22Rv1 (cell line): ENCODE results near the gene CHRDL2.

ENCODE experiments used
- H3K27ac ChIP-seq: fragments of 450-650 bp; 2 replicates; pipeline ENCODE4 v1.5.1; 2017
- CTCF ChIP-seq: fragments of 450-650 bp; IDR thresholded peaks from 2 replicates; pipeline ENCODE4 v1.5.1; 2017; ENCODE audit warnings: mild to moderate bottlenecking
- ZFX ChIP-seq: fragments of 450-650 bp; IDR thresholded peaks from 2 replicates; pipeline ENCODE4 v1.6.1; 2017; ENCODE audit warnings: antibody characterized with exemption, borderline replicate concordance

CHRDL2 gene

DNA sequence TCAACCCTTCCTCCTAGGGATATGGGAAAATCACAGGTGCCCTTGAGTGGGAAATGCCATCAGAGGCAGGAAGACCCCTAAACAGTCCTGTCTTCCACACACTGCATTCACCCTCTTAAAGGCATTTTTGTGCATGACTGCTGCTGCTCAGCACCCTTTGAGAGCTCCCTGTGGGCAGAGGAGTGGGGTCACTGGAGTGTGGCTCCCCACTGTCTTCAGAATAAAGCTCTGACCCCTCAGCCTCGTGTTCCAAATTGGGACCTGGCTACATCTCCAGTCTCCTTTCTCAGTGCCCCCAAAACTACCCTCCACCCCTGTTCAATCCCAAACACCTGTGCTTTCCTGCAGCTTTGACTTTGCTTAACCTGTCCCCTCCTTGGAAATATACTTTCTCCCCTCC lies 46.6 kb downstream of the CHRDL2 start:
- no peak overlapping the region for H3K27ac ChIP-seq
- no peak for TF ChIP-seq ZFX

DNA sequence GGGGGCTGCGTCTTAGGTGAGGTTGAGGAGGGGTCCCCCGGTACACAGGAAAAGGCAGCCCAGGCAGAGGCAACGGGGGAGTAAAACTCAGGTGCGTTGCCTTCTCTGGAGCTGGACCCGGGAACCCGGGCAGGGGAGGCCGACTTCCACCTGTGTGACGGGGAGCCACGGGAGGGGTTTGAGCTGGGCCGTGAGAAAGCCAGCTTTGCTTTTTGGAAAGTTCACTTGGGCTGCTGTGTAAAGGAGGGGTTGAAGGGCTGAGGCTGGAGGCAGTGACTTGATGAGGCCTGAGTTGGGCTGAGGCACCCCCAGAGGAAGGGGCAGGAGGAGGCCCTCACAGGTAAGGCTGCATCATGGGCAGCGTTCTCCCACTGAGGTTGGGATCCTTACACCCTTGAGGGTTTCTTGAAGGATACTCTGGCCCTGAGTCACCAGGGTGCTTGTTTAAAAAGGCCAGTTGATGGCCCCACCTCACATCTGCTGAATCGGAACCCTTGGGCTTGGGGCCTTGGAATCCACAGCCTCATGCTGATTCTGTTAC lies 47.2 kb downstream of the CHRDL2 start:
- no peak overlapping the region for H3K27ac ChIP-seq
- TF ChIP-seq CTCF, result no peak
- TF ChIP-seq ZFX, result no peak

GRCh38 chr11:74683279-74683871 lies 47.9 kb downstream of the CHRDL2 start:
- TF ChIP-seq CTCF, result peak; percentile 56
- no peak for TF ChIP-seq ZFX
- no peak overlapping the region for H3K27ac ChIP-seq

- TF ChIP-seq CTCF, result no peak
- no peak for TF ChIP-seq ZFX
- H3K27ac ChIP-seq, result no peak overlapping the region
Measured at GRCh38 chr11:74682731-74683278, 48.4 kb downstream of the CHRDL2 start.

- no peak for TF ChIP-seq CTCF
- no peak for TF ChIP-seq ZFX
- peak overlapping the region; percentile 33 for H3K27ac ChIP-seq
Measured at GRCh38 chr11:74681686-74682651, 49.3 kb downstream of the CHRDL2 start.

GRCh38 chr11:74680703-74681531 lies 50.3 kb downstream of the CHRDL2 start:
- TF ChIP-seq ZFX, result no peak
- no peak for TF ChIP-seq CTCF
- H3K27ac ChIP-seq, result peak overlapping the region; percentile 33; the same call in 1 of the 2 replicates

DNA sequence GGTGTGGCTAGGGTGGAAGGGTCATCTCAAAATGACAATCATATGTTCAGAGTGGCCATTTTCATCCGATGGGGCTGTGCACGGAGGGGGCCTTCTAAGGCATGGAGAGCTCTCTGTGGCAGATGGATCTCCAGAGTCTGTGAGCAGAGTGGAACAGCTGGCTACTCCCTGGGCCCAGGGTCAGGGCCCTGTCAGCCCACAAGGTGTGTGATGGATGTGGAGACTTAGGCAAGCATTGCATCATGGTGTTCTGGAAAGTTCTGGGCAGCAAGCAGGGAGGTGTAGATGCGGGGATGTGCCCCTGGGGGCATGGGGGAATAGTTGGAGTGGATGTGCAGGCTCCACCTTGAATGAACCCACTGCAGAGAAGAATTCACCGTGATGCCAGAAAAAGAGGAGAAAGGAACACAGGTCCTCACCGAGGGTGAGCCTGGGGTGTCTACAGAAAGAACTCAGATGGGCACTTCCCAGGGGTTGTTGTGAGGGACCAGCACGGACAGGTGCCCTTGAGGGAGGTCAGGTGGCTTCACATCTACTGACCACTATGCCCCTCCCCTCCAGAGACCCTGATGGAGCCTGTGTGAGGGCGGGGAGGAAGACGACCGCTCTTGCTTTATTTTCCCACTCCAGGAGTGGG lies 51.1 kb downstream of the CHRDL2 start:
- no peak overlapping the region for H3K27ac ChIP-seq
- TF ChIP-seq CTCF (no peak), ZFX (no peak)
